Panc1 (cell line): ENCODE results near the gene FBXO31. TPM values are rescaled to one million over a fixed set of nuclear protein-coding genes. Genes with fewer than 3 reads are reported as not detected.

Source experiments
- ATAC-seq: fragments of 200-7000 bp; cut with Tn5 transposase; 2 replicates; pipeline ENCODE4 v1.9.1; 2020; ENCODE audit warnings: mild to moderate bottlenecking, moderate library complexity
- BruUV-seq: library from RNA; stranded (reverse); fragments of 400-500 nt; replicated peaks from 2 replicates; lab custom pipeline; 2021; lab: Mats Ljungman, UMichigan
- CTCF ChIA-PET: fragments of 300-600 bp; sonication (Branson Sonifier 250); formaldehyde crosslinking; loops from one replicate; lab custom pipeline; 2022; ENCODE audit warnings: antibody characterized with exemption; lab: Charles Lee
- POLR2A ChIA-PET: fragments of 300-600 bp; sonication (Branson Sonifier 250); formaldehyde crosslinking; loops from one replicate; lab custom pipeline; 2022; ENCODE audit warnings: antibody characterized with exemption; lab: Charles Lee
- DNase-seq: peaks from one replicate; pipeline ENCODE4 v3.0.0-alpha.2; 2010; ENCODE audit warnings: low read depth, low spot score
- H3K27ac ChIP-seq: 2 replicates; pipeline ENCODE4 v1.5.1; 2011; ENCODE audit warnings: mild to moderate bottlenecking, low read length, inconsistent platforms
- H3K27me3 ChIP-seq: fragments of 200-500 bp; sonication (Bioruptor generic); 2 replicates; pipeline ENCODE4 v1.6.0; 2014; ENCODE audit warnings: low read length, inconsistent platforms; ENCODE audit not compliant: control insufficient read depth, insufficient read depth
- H3K36me3 ChIP-seq: fragments of 200-500 bp; sonication (Bioruptor generic); 2 replicates; pipeline ENCODE4 v1.5.1; 2014; ENCODE audit warnings: inconsistent platforms, mild to moderate bottlenecking, low read length, moderate library complexity; ENCODE audit not compliant: control insufficient read depth, insufficient read depth
- H3K4me1 ChIP-seq: 2 replicates; pipeline ENCODE4 v1.5.1; 2011; ENCODE audit warnings: inconsistent platforms, mild to moderate bottlenecking, low read length, moderate library complexity; ENCODE audit not compliant: control insufficient read depth, insufficient read depth
- H3K4me3 ChIP-seq, 2 experiments: 2 replicates each; pipeline ENCODE4 v1.5.1; 2011 to 2012; ENCODE audit warnings: low read depth in 2 of 2, low read length in 2 of 2, mild to moderate bottlenecking in 2 of 2, inconsistent platforms in 1 of 2, moderate library complexity in 1 of 2
- H3K9me3 ChIP-seq: fragments of 200-500 bp; sonication (Bioruptor generic); 2 replicates; pipeline ENCODE4 v1.5.1; 2014; ENCODE audit warnings: low read depth, mild to moderate bottlenecking, inconsistent platforms, low read length, moderate library complexity; ENCODE audit not compliant: control insufficient read depth, insufficient read depth
- CTCF ChIP-seq: fragments of 450-650 bp; IDR thresholded peaks from 2 replicates; pipeline ENCODE4 v1.5.1; 2017; ENCODE audit warnings: mild to moderate bottlenecking
- POLR2AphosphoS5 ChIP-seq: IDR thresholded peaks from 2 replicates; pipeline ENCODE4 v1.6.1; 2012; ENCODE audit warnings: mild to moderate bottlenecking, low read depth, low read length, moderate library complexity
- REST ChIP-seq, 2 experiments: IDR thresholded peaks; 2 replicates each; pipeline ENCODE4 v1.6.1; 2011 to 2012; ENCODE audit warnings: low read depth in 2 of 2, control low read depth in 1 of 2, low read length in 1 of 2, mild to moderate bottlenecking in 1 of 2, moderate library complexity in 1 of 2; ENCODE audit not compliant: insufficient read depth in 1 of 2
- SIN3A ChIP-seq: IDR thresholded peaks from 2 replicates; pipeline ENCODE4 v1.6.1; 2012; ENCODE audit warnings: low read depth, mild to moderate bottlenecking, low read length, moderate library complexity, borderline replicate concordance; ENCODE audit not compliant: insufficient read depth
- TCF7L2 ChIP-seq: IDR thresholded peaks from 2 replicates; pipeline ENCODE4 v1.6.1; 2011; ENCODE audit warnings: mild to moderate bottlenecking, low read depth, low read length, inconsistent platforms
- in situ Hi-C: cut with HindIII; loops from 2 replicates; pipeline ENCODE4 v1.10.0; 2016; ENCODE audit warnings: low sequenced_read_pairs, low pct_unique_long_range_greater_than_20kb
- intact Hi-C: fragments of 100-400 bp; cut with micrococcal nuclease; formaldehyde crosslinking; loops from one replicate; pipeline ENCODE4 v1.10.0; 2022; ENCODE audit not compliant: unreplicated experiment
- total RNA-seq: library from RNA; stranded (reverse); gene quantifications from one replicate; pipeline ENCODE4 v1.2.1, GENCODE V29; 2021; ENCODE audit not compliant: unreplicated experiment

Gene FBXO31
- total RNA-seq, 1 experiment from 2014 or later, result 22.4 TPM

GRCh38 chr16:87293990-87294389 lies 89.6 kb downstream of the FBXO31 start:
- Histone ChIP-seq H3K4me3 (no peak overlapping the region), H3K27me3 (no peaks in the 10 kb centered on the region), H3K27ac (no peak overlapping the region), H3K36me3 (no peaks in the 10 kb centered on the region), H3K9me3 (no peaks in the 10 kb centered on the region), H3K4me1 (no peaks in the 10 kb centered on the region)
- no peak for TF ChIP-seq POLR2AphosphoS5
- TF ChIP-seq CTCF, result no peak
- TF ChIP-seq SIN3A, result no peak
- no peak for TF ChIP-seq TCF7L2
- no peak for TF ChIP-seq REST (IDR thresholded peaks at IDR 0.05; ENCODE audit: insufficient read depth in 1 of 2, low read depth in 2 of 2, low read length in 1 of 2)
- ChIA-PET POLR2A (no interaction called here), CTCF (no interaction called here)
- in situ Hi-C loops (no loop called here), intact Hi-C loops (no loop called here)
- no peak for DNase-seq
- BruUV-seq, result no TSS peak
- no peak for ATAC-seq

DNA sequence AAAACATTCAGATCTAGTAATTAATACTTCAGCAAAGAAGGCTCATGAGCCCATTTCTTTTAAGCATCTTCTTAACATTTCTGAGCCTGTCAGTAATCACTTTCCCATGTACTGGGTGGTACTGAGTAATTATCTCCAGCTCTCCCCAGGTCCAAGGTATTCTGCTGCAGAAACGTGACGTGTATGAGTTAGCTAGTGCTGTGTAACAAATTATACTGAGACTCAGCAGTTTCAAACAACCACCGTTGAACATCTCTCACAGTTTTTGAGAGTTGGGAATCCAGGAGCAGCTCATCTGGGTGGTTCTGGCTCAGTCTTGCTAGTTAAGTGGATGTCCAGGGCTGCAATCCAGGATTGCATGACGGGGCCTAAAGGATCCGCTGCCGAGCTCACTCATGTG lies 91.6 kb downstream of the FBXO31 start:
- ATAC-seq (no peak), DNase-seq (no peak)
- H3K27ac ChIP-seq, result no peak overlapping the region
- H3K9me3 ChIP-seq, result no peaks in the 10 kb centered on the region
- BruUV-seq, result no TSS peak
- H3K4me3 ChIP-seq, result no peak overlapping the region
- no peaks in the 10 kb centered on the region for H3K36me3 ChIP-seq
- intact Hi-C loops, result no loop called here
- POLR2A ChIA-PET, result no interaction called here
- TF ChIP-seq SIN3A (no peak), CTCF (no peak)
- H3K27me3 ChIP-seq, result no peaks in the 10 kb centered on the region
- in situ Hi-C loops, result no loop called here
- no peaks in the 10 kb centered on the region for H3K4me1 ChIP-seq
- CTCF ChIA-PET, result no interaction called here
